ENCODE results near the gene PSMB10.

DNA sequence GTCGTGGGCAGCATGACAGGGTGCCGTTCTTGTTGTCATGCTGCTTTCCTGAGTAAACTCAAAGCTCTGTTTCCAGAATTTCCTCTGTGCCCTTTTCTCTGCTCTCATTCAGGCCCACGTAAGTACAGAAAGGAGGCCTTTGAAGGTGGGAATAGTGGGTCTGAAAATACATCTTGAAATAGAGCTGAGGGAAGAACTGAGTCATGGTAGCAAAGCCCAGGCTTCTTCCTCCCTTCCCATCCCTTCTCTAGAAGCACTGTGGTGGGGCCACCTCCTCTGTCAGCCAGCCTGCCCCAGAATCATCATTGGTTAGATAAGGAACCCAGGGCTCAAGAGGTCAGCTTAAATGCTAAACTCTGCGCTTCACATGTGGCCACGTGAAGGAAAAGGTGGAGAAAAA is 14.4 kb downstream of the PSMB10 start:
- TF ChIP-seq, protein P1, sequence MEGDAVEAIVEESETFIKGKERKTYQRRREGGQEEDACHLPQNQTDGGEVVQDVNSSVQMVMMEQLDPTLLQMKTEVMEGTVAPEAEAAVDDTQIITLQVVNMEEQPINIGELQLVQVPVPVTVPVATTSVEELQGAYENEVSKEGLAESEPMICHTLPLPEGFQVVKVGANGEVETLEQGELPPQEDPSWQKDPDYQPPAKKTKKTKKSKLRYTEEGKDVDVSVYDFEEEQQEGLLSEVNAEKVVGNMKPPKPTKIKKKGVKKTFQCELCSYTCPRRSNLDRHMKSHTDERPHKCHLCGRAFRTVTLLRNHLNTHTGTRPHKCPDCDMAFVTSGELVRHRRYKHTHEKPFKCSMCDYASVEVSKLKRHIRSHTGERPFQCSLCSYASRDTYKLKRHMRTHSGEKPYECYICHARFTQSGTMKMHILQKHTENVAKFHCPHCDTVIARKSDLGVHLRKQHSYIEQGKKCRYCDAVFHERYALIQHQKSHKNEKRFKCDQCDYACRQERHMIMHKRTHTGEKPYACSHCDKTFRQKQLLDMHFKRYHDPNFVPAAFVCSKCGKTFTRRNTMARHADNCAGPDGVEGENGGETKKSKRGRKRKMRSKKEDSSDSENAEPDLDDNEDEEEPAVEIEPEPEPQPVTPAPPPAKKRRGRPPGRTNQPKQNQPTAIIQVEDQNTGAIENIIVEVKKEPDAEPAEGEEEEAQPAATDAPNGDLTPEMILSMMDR (IDR thresholded peaks at IDR 0.05): no peak
- no peak for TF ChIP-seq POLR2A (IDR thresholded peaks at IDR 0.05)
